K562 (cell line): ENCODE measurements around the gene GLRX2. TPM values are rescaled to one million over a fixed set of nuclear protein-coding genes. Genes with fewer than 3 reads are reported as not detected.
"Not testable (repeated sequence)": the region's sequence is repeated elsewhere in the genome, so short reads cannot be mapped to it uniquely, and the experiment has no call there.

ENCODE experiments used
- ATAC-seq: fragments of 200-7000 bp; cut with Tn5 transposase; 3 replicates; pipeline ENCODE4 v1.9.1; 2020; ENCODE audit warnings: moderate library complexity
- BruUV-seq: library from RNA; stranded (reverse); fragments of 400-500 nt; replicated peaks from 2 replicates; lab custom pipeline; 2021; lab: Mats Ljungman, UMichigan
- CTCF ChIA-PET: fragments of 300-600 bp; formaldehyde crosslinking; extraction: SDS; loops from one replicate; lab custom pipeline; 2021; ENCODE audit warnings: low intra/inter-chr PET ratio; lab: Yijun Ruan, JAX
- POLR2A ChIA-PET: fragments of 300-600, 350-650 bp; sonication (Branson Sonifier 250); formaldehyde crosslinking; extraction: SDS; loops from one replicate; lab custom pipeline; 2021; ENCODE audit warnings: antibody characterized with exemption, inconsistent platforms; lab: Yijun Ruan, JAX
- DNase-seq, 4 experiments: peaks; one replicate each; pipeline versions ENCODE4 v3.0.0 to v3.0.0-alpha.2; 2011 to 2018; ENCODE audit warnings: low spot score in 3 of 4, mixed read lengths in 3 of 4; ENCODE audit errors: extremely low read depth in 1 of 4
- FAIRE-seq: peaks from 2 replicates; lab custom pipeline; 2011; peaks lifted over from hg19 to GRCh38; lab: Jason Lieb, UNC
- H2AFZ ChIP-seq: 2 replicates; pipeline ENCODE4 v1.6.0; 2011; ENCODE audit warnings: low read depth, low read length, control low read depth, inconsistent platforms
- H3K27ac ChIP-seq: fragments of 200-600 bp; 3 replicates; pipeline ENCODE4 v1.8.0; 2011; ENCODE audit warnings: low read depth, mild to moderate bottlenecking, control low read depth, inconsistent platforms, low read length, moderate library complexity, mixed read lengths; ENCODE audit errors: extremely low read depth
- H3K27me3 ChIP-seq, 2 experiments: fragments of 300-600 bp in 1 of 2; 2 replicates in 1 of 2; 3 replicates in 1 of 2; pipeline versions ENCODE4 v1.6.0 to v1.8.0; 2011; ENCODE audit warnings: inconsistent platforms in 2 of 2, low read length in 2 of 2, mild to moderate bottlenecking in 1 of 2, mixed read lengths in 1 of 2, moderate library complexity in 1 of 2; ENCODE audit not compliant: control insufficient read depth in 2 of 2, insufficient read depth in 2 of 2
- H3K36me3 ChIP-seq: fragments of 300-600 bp; 3 replicates; pipeline ENCODE4 v1.8.0; 2011; ENCODE audit warnings: mild to moderate bottlenecking, low read length, inconsistent platforms; ENCODE audit not compliant: control insufficient read depth, insufficient read depth
- H3K4me1 ChIP-seq, 2 experiments: fragments of 200-600 bp in 1 of 2; replicated peaks in 1 of 2; 2 replicates in 1 of 2; 3 replicates in 1 of 2; pipeline versions ENCODE4 v1.5.1 to v1.8.0; 2011; ENCODE audit warnings: inconsistent platforms in 2 of 2, low read length in 2 of 2, mild to moderate bottlenecking in 1 of 2, mixed read lengths in 1 of 2, moderate library complexity in 1 of 2; ENCODE audit not compliant: control insufficient read depth in 2 of 2, insufficient read depth in 2 of 2
- H3K4me2 ChIP-seq: 2 replicates; pipeline ENCODE4 v1.6.1; 2011; ENCODE audit warnings: low read length, control low read depth, inconsistent platforms, mixed read lengths; ENCODE audit not compliant: insufficient read depth
- H3K4me3 ChIP-seq: fragments of 200-600 bp; sonication (generic), shearing (Covaris generic); 2 replicates; pipeline ENCODE4 v1.5.1; 2016; ENCODE audit warnings: control low read depth, inconsistent platforms
- H3K79me2 ChIP-seq: fragments of 200-600 bp; 3 replicates; pipeline ENCODE4 v1.8.0; 2011; ENCODE audit warnings: low read length, inconsistent platforms; ENCODE audit not compliant: control insufficient read depth, insufficient read depth
- H3K9ac ChIP-seq, 2 experiments: 2 replicates each; pipeline versions ENCODE4 v1.6.0 to v1.6.1; 2011; ENCODE audit warnings: low read depth in 2 of 2, low read length in 2 of 2, control low read depth in 1 of 2, inconsistent platforms in 1 of 2, mild to moderate bottlenecking in 1 of 2, mixed read lengths in 1 of 2; ENCODE audit not compliant: insufficient read depth in 1 of 2
- H3K9me1 ChIP-seq: one replicate; pipeline ENCODE4 v1.6.0; 2011; ENCODE audit warnings: inconsistent platforms, mild to moderate bottlenecking, low read length, moderate library complexity; ENCODE audit not compliant: control insufficient read depth, insufficient read depth
- H3K9me3 ChIP-seq: replicated peaks from 2 replicates; pipeline ENCODE4 v1.5.1; 2011; ENCODE audit warnings: low read depth, low read length, inconsistent platforms; ENCODE audit not compliant: control insufficient read depth, insufficient read depth
- H4K20me1 ChIP-seq: replicated peaks from 2 replicates; pipeline ENCODE4 v1.6.1; 2011; ENCODE audit warnings: low read length, inconsistent platforms, mixed read lengths; ENCODE audit not compliant: control insufficient read depth, insufficient read depth
- ADNP ChIP-seq: fragments of 200-800 bp; sonication (Bioruptor generic); IDR thresholded peaks from 2 replicates; pipeline ENCODE4 v1.6.1; 2016; ENCODE audit warnings: missing genetic modification characterization, missing compliant biosample characterization
- ASH1L ChIP-seq: fragments of 450-650 bp; IDR thresholded peaks from 2 replicates; pipeline ENCODE4 v1.6.1; 2018; ENCODE audit warnings: borderline replicate concordance, mild to moderate bottlenecking, low read depth; ENCODE audit not compliant: partially characterized antibody
- EP400 ChIP-seq: fragments of 450-650 bp; IDR thresholded peaks from 2 replicates; pipeline ENCODE4 v1.6.1; 2017; ENCODE audit warnings: antibody characterized with exemption, mild to moderate bottlenecking, moderate library complexity
- HDGF ChIP-seq: fragments of 450-650 bp; IDR thresholded peaks from 2 replicates; pipeline ENCODE4 v1.6.1; 2016
- KDM1A ChIP-seq, 2 experiments: fragments of 450-650 bp; IDR thresholded peaks; 2 replicates each; pipeline ENCODE4 v1.6.1; 2016; ENCODE audit warnings: mild to moderate bottlenecking in 2 of 2
- MTA1 ChIP-seq: fragments of 450-650 bp; IDR thresholded peaks from 2 replicates; pipeline ENCODE4 v1.6.1; 2017; ENCODE audit warnings: borderline replicate concordance
- NFATC3 ChIP-seq: fragments of 450-650 bp; IDR thresholded peaks from 2 replicates; pipeline ENCODE4 v1.6.1; 2017; ENCODE audit warnings: mild to moderate bottlenecking
- SMARCA5 ChIP-seq: fragments of 450-650 bp; IDR thresholded peaks from 2 replicates; pipeline ENCODE4 v1.6.1; 2016
- THRAP3 ChIP-seq: fragments of 450-650 bp; IDR thresholded peaks from 2 replicates; pipeline ENCODE4 v1.6.1; 2016; ENCODE audit warnings: mild to moderate bottlenecking, inconsistent platforms, borderline replicate concordance
- ZBTB2 ChIP-seq: fragments of 450-650 bp; IDR thresholded peaks from 2 replicates; pipeline ENCODE4 v1.6.1; 2016; ENCODE audit warnings: antibody characterized with exemption
- ZC3H8 ChIP-seq: fragments of 450-650 bp; IDR thresholded peaks from 2 replicates; pipeline ENCODE4 v1.6.1; 2017
- ZNF609 ChIP-seq: sonication (generic); formaldehyde crosslinking; IDR thresholded peaks from 2 replicates; pipeline ENCODE4 v1.8.1; 2023; ENCODE audit warnings: missing genetic modification reagents, mild to moderate bottlenecking, borderline replicate concordance
- ZNF699 ChIP-seq: fragments of 250-450 bp; sonication (Bioruptor Pico); IDR thresholded peaks from 2 replicates; pipeline ENCODE4 v1.8.0; 2021; ENCODE audit warnings: mild to moderate bottlenecking, moderate library complexity; ENCODE audit not compliant: insufficient replicate concordance
- WGBS: fragments of 100-300 bp; shearing (Covaris generic); methylation state at CpG from one replicate; pipeline ENCODE4 v1.1.6; 2016; ENCODE audit warnings: low coverage, mixed read lengths; ENCODE audit not compliant: insufficient coverage; ENCODE audit errors: missing lambda C conversion rate; 5-methylcytosine and 5-hydroxymethylcytosine counted together
- in situ Hi-C: fragments of 300-500 bp; cut with MboI; formaldehyde crosslinking; loops from 4 replicates; pipeline ENCODE4 v1.15.0; 2018; ENCODE audit warnings: inconsistent platforms, mixed read lengths
- intact Hi-C: fragments of 100-400 bp; cut with micrococcal nuclease; formaldehyde crosslinking; loops from 2 replicates; pipeline ENCODE4 v1.14.2; 2022
- polyA plus RNA-seq, 8 experiments: library from polyadenylated mRNA; depleted of rRNA in 4 of 8; stranded (reverse) in 5 of 8; unstranded in 3 of 8; fragments of >200 nt; fragmentation: Nextera tagmentation in 2 of 8; fragmentation: Illumina TruSeq in 1 of 8; extraction: Ambion mirVana in 2 of 8; extraction: Trizol in 1 of 8; gene quantifications; 2 replicates each; pipeline versions ENCODE4 v1.2.1 to v1.2.3, GENCODE V29; 2011 to 2014; ENCODE audit warnings: inconsistent platforms in 1 of 8, missing spikeins in 1 of 8
- total RNA-seq, 7 experiments: library from RNA; depleted of rRNA in 6 of 7; stranded (reverse); fragments of >200 nt in 6 of 7; fragmentation: Illumina TruSeq in 2 of 7; extraction: Trizol in 2 of 7; gene quantifications; 2 replicates each; pipeline versions ENCODE4 v1.2.1 to v1.2.3, GENCODE V29; 2011 to 2021; ENCODE audit warnings: low replicate concordance in 1 of 7

GLRX2 gene
- total and polyA plus RNA-seq, 9 of the 15 experiments (the other 6 are each of a cell fraction or from before 2014, with no cell fraction given) = 13.3 to 82.6 (median 55.1) TPM

- TF ChIP-seq ZNF609 (CRISPR knock-in tag) (no peak), EP400 (0 out of 2 replicates have a peak, but pooled peaks have one; percentile 16), ZNF699 (CRISPR knock-in tag) (no peak)
Measured at GRCh38 chr1:193118194-193118593, 13.0 kb upstream of the GLRX2 start (continued).

GRCh38 chr1:193117167-193117566, 12.0 kb upstream of the GLRX2 start:
- FAIRE-seq = not testable (repeated sequence)
- peaks cover 22 to 23% of the 10 kb centered on the region in 2 experiments; a peak in 4 of 5 replicates for H3K4me1 ChIP-seq
- TF ChIP-seq ASH1L (peak; percentile 43), SMARCA5 (peak; percentile 76), HDGF (0 out of 2 replicates have a peak, but pooled peaks have one; percentile 29), MTA1 (peak; percentile 60), THRAP3 (0 out of 2 replicates have a peak, but pooled peaks have one; percentile 36), KDM1A (IDR thresholded peaks at IDR 0.05) (peak; percentile 48 to 65; a peak in 3 of 4 replicates), ZBTB2 (peak; percentile 70), ZC3H8 (peak; percentile 85; the same call in 1 of the 2 replicates), ADNP (tag) (peak; percentile 40; the same call in 1 of the 2 replicates), NFATC3 (peak; percentile 21; the same call in 1 of the 2 replicates)

More at GRCh38 chr1:193117167-193117566, 12.0 kb upstream of the GLRX2 start:
- H3K4me2 ChIP-seq, CTCF ChIA-PET, H3K4me3 ChIP-seq, intact Hi-C loops, in situ Hi-C loops, H4K20me1 ChIP-seq, H3K9me3 ChIP-seq, H3K9me1 ChIP-seq, ATAC-seq, H3K27ac ChIP-seq, BruUV-seq, H3K36me3 ChIP-seq, H3K27me3 ChIP-seq, DNase-seq: not testable (repeated sequence)
- peak overlapping the region in 1 of 2 experiments; percentile 94; a peak in 2 of 4 replicates for H3K9ac ChIP-seq
- WGBS = 95% methylated on average over 5 of the region's 6 CpGs
- 0 out of 2 replicates have a peak overlapping the region, but pooled peaks have one; percentile 98 for H2AFZ ChIP-seq
- peaks cover 45% of the 10 kb centered on the region for H3K79me2 ChIP-seq
- POLR2A ChIA-PET = interaction anchor here (1.1 kb wide), 1 partner anchor 13 kb away, joined by 3 read pairs; no protein-coding TSS in a partner anchor
